Mesendoderm (in vitro differentiated cells): ENCODE results near the gene IMMP2L.
A peak's percentile ranks its signal among the peaks of the same experiment; 100 is the strongest.

ENCODE experiments used
- DNase-seq: peaks from one replicate; pipeline ENCODE4 v3.0.0; 2013
- H2AK5ac ChIP-seq: 2 replicates; pipeline ENCODE4 v1.6.1; 2013; ENCODE audit warnings: low read length, inconsistent platforms
- H2BK120ac ChIP-seq: 2 replicates; pipeline ENCODE4 v1.6.1; 2013; ENCODE audit warnings: low read depth, mild to moderate bottlenecking, low read length, moderate library complexity, mixed read lengths
- H2BK15ac ChIP-seq: replicated peaks from 2 replicates; pipeline ENCODE4 v1.6.1; 2013; ENCODE audit warnings: low read depth, mild to moderate bottlenecking, moderate library complexity
- H2BK5ac ChIP-seq: 2 replicates; pipeline ENCODE4 v1.6.1; 2013; ENCODE audit warnings: low read length, inconsistent platforms
- H3K18ac ChIP-seq: 2 replicates; pipeline ENCODE4 v1.6.1; 2013; ENCODE audit warnings: mild to moderate bottlenecking, low read length, mixed read lengths
- H3K23ac ChIP-seq: one replicate; pipeline ENCODE4 v1.6.1; 2013; ENCODE audit warnings: low read length
- H3K27ac ChIP-seq: 2 replicates; pipeline ENCODE4 v1.5.1; 2013; ENCODE audit warnings: low read depth, mild to moderate bottlenecking, inconsistent platforms, low read length, moderate library complexity
- H3K27me3 ChIP-seq: 2 replicates; pipeline ENCODE4 v1.6.1; 2013; ENCODE audit warnings: low read length, control low read depth, mild to moderate bottlenecking, inconsistent platforms; ENCODE audit not compliant: insufficient read depth, poor library complexity
- H3K36me3 ChIP-seq: 2 replicates; pipeline ENCODE4 v1.6.1; 2013; ENCODE audit warnings: low read length, inconsistent platforms; ENCODE audit not compliant: control insufficient read depth, insufficient read depth
- H3K4ac ChIP-seq: one replicate; pipeline ENCODE4 v1.6.1; 2013; ENCODE audit warnings: low read depth, mild to moderate bottlenecking, low read length, moderate library complexity
- H3K4me1 ChIP-seq: 2 replicates; pipeline ENCODE4 v1.6.1; 2013; ENCODE audit warnings: low read depth, low read length, inconsistent platforms; ENCODE audit not compliant: control insufficient read depth
- H3K4me2 ChIP-seq: 2 replicates; pipeline ENCODE4 v1.6.1; 2013; ENCODE audit warnings: low read length
- H3K4me3 ChIP-seq: 2 replicates; pipeline ENCODE4 v1.5.1; 2013; ENCODE audit warnings: mild to moderate bottlenecking, low read length
- H3K56ac ChIP-seq: one replicate; pipeline ENCODE4 v1.6.1; 2013; ENCODE audit warnings: low read length
- H3K79me1 ChIP-seq: 2 replicates; pipeline ENCODE4 v1.6.1; 2013; ENCODE audit warnings: low read length, inconsistent platforms
- H3K79me2 ChIP-seq: 2 replicates; pipeline ENCODE4 v1.6.1; 2013; ENCODE audit warnings: mild to moderate bottlenecking, low read length; ENCODE audit not compliant: control insufficient read depth, insufficient read depth
- H3K9ac ChIP-seq: 2 replicates; pipeline ENCODE4 v1.6.1; 2013; ENCODE audit warnings: low read length, inconsistent platforms
- H4K5ac ChIP-seq: one replicate; pipeline ENCODE4 v1.6.1; 2013; ENCODE audit warnings: low read length
- H4K8ac ChIP-seq: one replicate; pipeline ENCODE4 v1.6.1; 2013; ENCODE audit warnings: low read depth, mild to moderate bottlenecking, control low read depth, low read length, moderate library complexity
- WGBS: extraction: QIAGEN DNeasy Blood & Tissue Kit; methylation state at CpG from one replicate; pipeline ENCODE4 v1.1.7; 2013; ENCODE audit warnings: low lambda C conversion rate, missing lambda C conversion rate; ENCODE audit not compliant: insufficient coverage; ENCODE audit errors: extremely low coverage; 5-methylcytosine and 5-hydroxymethylcytosine counted together

Gene IMMP2L

GRCh38 chr7:111089822-111090426, 472.4 kb downstream of the IMMP2L start:
- no peak overlapping the region for H2AK5ac ChIP-seq
- H4K8ac ChIP-seq, result no peak overlapping the region
- WGBS, result no CpG with 5 or more reads among the region's 1 CpG

GRCh38 chr7:111088328-111088727, 474.0 kb downstream of the IMMP2L start:
- no peaks in the 10 kb centered on the region for H3K79me2 ChIP-seq
- no peak overlapping the region for H2BK5ac ChIP-seq
- H3K9ac ChIP-seq, result no peak overlapping the region
- H3K79me1 ChIP-seq, result no peaks in the 10 kb centered on the region
- no peak overlapping the region for H3K18ac ChIP-seq
- H2BK15ac ChIP-seq, result no peak overlapping the region
- H3K4me3 ChIP-seq, result no peak overlapping the region
- H3K4me1 ChIP-seq, result peaks cover 9% of the 10 kb centered on the region
- H3K27ac ChIP-seq, result no peak overlapping the region
- H3K27me3 ChIP-seq, result no peaks in the 10 kb centered on the region
- no peak for DNase-seq
- no peak overlapping the region for H2BK120ac ChIP-seq
- WGBS, result no CpG with 5 or more reads among the region's 1 CpG
- no peak overlapping the region for H3K4ac ChIP-seq
- no peak overlapping the region for H3K4me2 ChIP-seq
- no peak overlapping the region for H4K8ac ChIP-seq
- H2AK5ac ChIP-seq, result no peak overlapping the region
- no peaks in the 10 kb centered on the region for H3K36me3 ChIP-seq
- H4K5ac ChIP-seq, result no peak overlapping the region
- H3K56ac ChIP-seq, result no peak overlapping the region
- H3K23ac ChIP-seq, result no peak overlapping the region

More at GRCh38 chr7:111089822-111090426, 472.4 kb downstream of the IMMP2L start:
- Histone ChIP-seq H3K79me2 (no peaks in the 10 kb centered on the region), H3K4me2 (no peak overlapping the region), H3K79me1 (no peaks in the 10 kb centered on the region), H3K18ac (no peak overlapping the region), H3K56ac (no peak overlapping the region), H3K4me3 (no peak overlapping the region), H4K5ac (no peak overlapping the region), H3K4me1 (peaks cover 16% of the 10 kb centered on the region), H3K23ac (no peak overlapping the region), H2BK5ac (no peak overlapping the region), H3K4ac (no peak overlapping the region), H3K27me3 (no peaks in the 10 kb centered on the region), H3K9ac (no peak overlapping the region), H2BK120ac (no peak overlapping the region), H3K27ac (no peak overlapping the region), H2BK15ac (no peak overlapping the region), H3K36me3 (no peaks in the 10 kb centered on the region)
- peak; percentile 56 for DNase-seq

GRCh38 chr7:111086532-111086931, 475.8 kb downstream of the IMMP2L start:
- Histone ChIP-seq H3K4me3 (no peak overlapping the region), H3K79me1 (no peaks in the 10 kb centered on the region), H3K4me2 (no peak overlapping the region), H3K27me3 (no peaks in the 10 kb centered on the region), H3K4ac (no peak overlapping the region), H3K18ac (no peak overlapping the region), H4K5ac (no peak overlapping the region), H3K56ac (no peak overlapping the region), H2AK5ac (no peak overlapping the region), H2BK15ac (no peak overlapping the region), H2BK5ac (no peak overlapping the region), H4K8ac (no peak overlapping the region), H3K23ac (no peak overlapping the region), H3K27ac (no peak overlapping the region), H3K36me3 (no peaks in the 10 kb centered on the region), H2BK120ac (no peak overlapping the region), H3K4me1 (peaks cover 2% of the 10 kb centered on the region), H3K9ac (no peak overlapping the region), H3K79me2 (no peaks in the 10 kb centered on the region)
- no CpG with 5 or more reads among the region's 2 CpGs for WGBS
- DNase-seq, result no peak

GRCh38 chr7:111085356-111085755, 476.9 kb downstream of the IMMP2L start:
- H3K4me3 ChIP-seq, result no peak overlapping the region
- no peaks in the 10 kb centered on the region for H3K4me1 ChIP-seq
- H3K4ac ChIP-seq, result no peak overlapping the region
- H4K5ac ChIP-seq, result no peak overlapping the region
- H3K79me2 ChIP-seq, result no peaks in the 10 kb centered on the region
- H4K8ac ChIP-seq, result no peak overlapping the region
- no peak overlapping the region for H2BK5ac ChIP-seq
- no peak overlapping the region for H2BK15ac ChIP-seq
- no peak overlapping the region for H3K4me2 ChIP-seq
- no peaks in the 10 kb centered on the region for H3K36me3 ChIP-seq
- no peaks in the 10 kb centered on the region for H3K27me3 ChIP-seq
- no peak overlapping the region for H3K9ac ChIP-seq
- no peak overlapping the region for H3K27ac ChIP-seq
- no peak overlapping the region for H3K56ac ChIP-seq
- no peak overlapping the region for H2AK5ac ChIP-seq
- no peak for DNase-seq
- WGBS, result no CpG with 5 or more reads among the region's 3 CpGs
- H3K23ac ChIP-seq, result no peak overlapping the region
- H3K18ac ChIP-seq, result no peak overlapping the region
- no peaks in the 10 kb centered on the region for H3K79me1 ChIP-seq
- H2BK120ac ChIP-seq, result no peak overlapping the region

GRCh38 chr7:111083413-111083812, 478.9 kb downstream of the IMMP2L start:
- no peak for DNase-seq
- no peak overlapping the region for H3K9ac ChIP-seq
- no peak overlapping the region for H2BK120ac ChIP-seq
- no peak overlapping the region for H2BK15ac ChIP-seq
- H2BK5ac ChIP-seq, result no peak overlapping the region
- no peak overlapping the region for H3K27ac ChIP-seq
- H3K4me3 ChIP-seq, result no peak overlapping the region
- no peaks in the 10 kb centered on the region for H3K79me2 ChIP-seq
- no CpG with 5 or more reads among the region's 5 CpGs for WGBS
- H2AK5ac ChIP-seq, result no peak overlapping the region
- H3K36me3 ChIP-seq, result no peaks in the 10 kb centered on the region
- H3K79me1 ChIP-seq, result no peaks in the 10 kb centered on the region
- H4K5ac ChIP-seq, result no peak overlapping the region
- no peak overlapping the region for H3K23ac ChIP-seq
- H3K56ac ChIP-seq, result no peak overlapping the region
- no peak overlapping the region for H4K8ac ChIP-seq
- H3K27me3 ChIP-seq, result no peaks in the 10 kb centered on the region
- no peak overlapping the region for H3K18ac ChIP-seq
- H3K4me2 ChIP-seq, result no peak overlapping the region
- no peaks in the 10 kb centered on the region for H3K4me1 ChIP-seq
- H3K4ac ChIP-seq, result no peak overlapping the region

- Histone ChIP-seq H3K4me1 (no peaks in the 10 kb centered on the region), H2BK5ac (no peak overlapping the region), H4K5ac (no peak overlapping the region), H2BK120ac (no peak overlapping the region), H3K9ac (no peak overlapping the region), H3K79me1 (no peaks in the 10 kb centered on the region), H2BK15ac (no peak overlapping the region), H4K8ac (no peak overlapping the region), H3K36me3 (no peaks in the 10 kb centered on the region), H3K27ac (no peak overlapping the region), H3K27me3 (no peaks in the 10 kb centered on the region), H3K23ac (no peak overlapping the region), H3K4me3 (no peak overlapping the region), H3K79me2 (no peaks in the 10 kb centered on the region), H3K4me2 (no peak overlapping the region), H3K18ac (no peak overlapping the region), H3K56ac (no peak overlapping the region), H2AK5ac (no peak overlapping the region), H3K4ac (no peak overlapping the region)
- DNase-seq, result no peak
- WGBS, result no CpG with 5 or more reads among the region's 4 CpGs
Measured at GRCh38 chr7:111082351-111082750, 479.9 kb downstream of the IMMP2L start.
